HG03442 (cell line): ENCODE measurements around the gene NAV2.

Source experiments
- ATAC-seq: cut with Tn5 transposase; IDR thresholded peaks from one replicate; pipeline ENCODE4 v1.9.1; 2021; ENCODE audit warnings: mild to moderate bottlenecking, moderate library complexity; ENCODE audit not compliant: unreplicated experiment

NAV2 gene

DNA sequence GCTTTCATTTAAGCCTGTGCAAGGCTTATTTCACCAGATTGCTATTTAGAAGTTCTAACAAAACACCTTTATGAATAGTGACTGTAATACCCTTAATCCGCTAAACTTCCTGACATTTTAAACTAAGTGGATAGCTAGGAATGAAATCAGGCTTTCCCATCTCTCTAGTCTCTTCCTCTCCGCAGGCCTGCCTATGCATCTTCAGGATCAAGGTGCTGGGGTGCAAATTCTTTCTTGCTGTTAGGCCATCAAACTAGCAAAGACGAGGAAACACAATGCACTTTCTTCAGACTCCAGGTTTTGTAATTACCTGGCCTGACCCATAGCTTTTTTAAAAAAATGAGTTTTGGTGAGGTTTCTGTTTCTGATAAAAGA, 298.2 kb downstream of the NAV2 start:
- ATAC-seq: no peak

DNA sequence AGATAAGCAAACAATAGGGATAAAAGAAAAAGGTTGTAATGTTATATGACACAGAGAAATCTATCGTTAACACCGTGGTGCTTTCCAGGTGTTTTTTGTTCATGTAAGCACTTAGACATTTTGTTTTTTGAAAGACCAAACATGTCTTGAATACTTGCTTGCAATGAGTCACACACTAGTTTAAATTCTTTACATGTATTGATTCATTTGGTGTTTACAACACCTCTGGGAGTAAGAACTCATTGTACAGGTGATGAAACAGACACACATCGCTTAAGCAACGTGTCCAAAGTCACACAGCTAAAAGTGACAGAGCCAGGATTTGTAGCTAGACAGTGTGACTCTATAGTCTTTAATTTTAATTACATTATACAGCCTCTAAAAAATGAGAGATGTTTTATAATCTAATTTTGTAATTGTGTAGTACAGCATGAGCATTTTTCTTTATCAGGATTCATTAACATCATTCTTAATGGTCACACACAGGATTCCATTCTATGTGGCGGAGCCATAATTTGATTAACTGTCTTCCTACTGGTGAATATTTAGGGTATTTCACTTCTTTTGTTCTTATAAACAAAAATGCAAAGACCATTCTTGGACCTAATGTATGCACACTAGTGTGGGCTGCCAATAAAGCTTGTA, 298.8 kb downstream of the NAV2 start:
- no peak for ATAC-seq

DNA sequence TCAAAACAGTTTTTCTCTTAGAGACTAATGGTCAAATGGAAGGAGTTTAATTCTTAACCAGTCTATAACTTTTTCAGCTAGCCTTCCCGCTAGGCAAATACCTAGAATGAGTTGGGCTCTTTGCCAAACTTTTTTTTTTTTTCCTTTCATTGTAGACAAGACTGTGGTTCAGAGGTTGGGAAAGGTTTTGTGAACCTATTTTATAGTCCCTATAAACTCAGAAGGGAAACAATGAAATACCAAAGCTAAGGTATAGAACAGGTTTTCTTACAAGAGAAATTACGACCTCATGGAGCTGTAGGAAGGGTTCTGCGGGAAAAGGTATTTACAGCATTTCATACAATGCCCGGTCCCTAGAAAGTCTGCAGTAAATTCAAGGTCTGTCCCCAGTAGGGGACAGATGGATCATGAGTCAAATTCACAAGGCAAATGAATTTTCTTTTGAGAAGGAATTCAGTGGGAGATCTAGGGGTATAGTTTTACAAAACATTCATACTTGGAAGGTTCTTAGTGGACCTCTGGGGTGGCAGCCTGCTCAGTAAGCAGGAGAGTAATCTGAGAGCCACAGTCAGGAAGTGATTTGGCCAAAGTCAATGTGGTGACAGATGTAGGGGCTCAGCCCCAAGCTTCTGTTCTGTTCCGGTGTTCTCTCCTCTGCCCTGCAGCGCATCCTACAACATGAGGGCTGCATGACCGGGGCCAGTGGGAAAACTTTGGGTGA, 300.9 kb downstream of the NAV2 start:
- no peak for ATAC-seq

DNA sequence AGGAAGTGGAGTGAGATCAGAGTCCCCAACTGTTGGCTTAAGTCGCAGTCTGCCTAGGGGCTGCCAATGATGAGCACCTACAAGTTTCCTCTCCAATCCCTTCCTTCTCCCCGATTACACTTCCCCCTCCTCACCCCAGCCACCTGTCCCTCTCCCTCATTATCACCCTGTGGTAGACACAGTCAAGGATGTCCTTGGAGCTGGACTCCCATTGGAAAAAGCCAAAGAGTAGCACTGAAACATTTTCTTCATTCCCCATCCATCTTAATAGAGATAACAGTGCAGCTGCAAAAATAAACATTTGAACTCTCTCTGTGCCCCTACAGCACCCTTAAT, 301.4 kb downstream of the NAV2 start:
- ATAC-seq: no peak

DNA sequence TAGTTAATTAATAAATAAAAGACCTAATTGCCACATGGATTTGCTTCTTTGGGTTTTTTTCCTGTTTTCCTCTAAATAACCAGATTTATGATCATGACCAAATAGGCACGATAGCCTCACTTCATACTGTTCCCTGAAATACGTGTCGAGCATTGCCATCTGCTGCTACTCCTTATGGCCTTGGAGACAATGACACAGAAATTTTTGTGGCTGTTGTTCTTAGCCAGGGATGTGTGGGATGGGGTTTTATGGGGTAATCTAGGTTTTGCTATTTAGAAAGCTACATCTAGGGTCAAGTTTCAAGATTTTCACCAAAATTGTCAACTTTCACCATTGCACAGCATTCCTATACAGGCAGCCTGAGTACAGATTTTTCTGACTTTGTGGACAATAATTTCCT, 302.5 kb downstream of the NAV2 start:
- ATAC-seq: no peak

DNA sequence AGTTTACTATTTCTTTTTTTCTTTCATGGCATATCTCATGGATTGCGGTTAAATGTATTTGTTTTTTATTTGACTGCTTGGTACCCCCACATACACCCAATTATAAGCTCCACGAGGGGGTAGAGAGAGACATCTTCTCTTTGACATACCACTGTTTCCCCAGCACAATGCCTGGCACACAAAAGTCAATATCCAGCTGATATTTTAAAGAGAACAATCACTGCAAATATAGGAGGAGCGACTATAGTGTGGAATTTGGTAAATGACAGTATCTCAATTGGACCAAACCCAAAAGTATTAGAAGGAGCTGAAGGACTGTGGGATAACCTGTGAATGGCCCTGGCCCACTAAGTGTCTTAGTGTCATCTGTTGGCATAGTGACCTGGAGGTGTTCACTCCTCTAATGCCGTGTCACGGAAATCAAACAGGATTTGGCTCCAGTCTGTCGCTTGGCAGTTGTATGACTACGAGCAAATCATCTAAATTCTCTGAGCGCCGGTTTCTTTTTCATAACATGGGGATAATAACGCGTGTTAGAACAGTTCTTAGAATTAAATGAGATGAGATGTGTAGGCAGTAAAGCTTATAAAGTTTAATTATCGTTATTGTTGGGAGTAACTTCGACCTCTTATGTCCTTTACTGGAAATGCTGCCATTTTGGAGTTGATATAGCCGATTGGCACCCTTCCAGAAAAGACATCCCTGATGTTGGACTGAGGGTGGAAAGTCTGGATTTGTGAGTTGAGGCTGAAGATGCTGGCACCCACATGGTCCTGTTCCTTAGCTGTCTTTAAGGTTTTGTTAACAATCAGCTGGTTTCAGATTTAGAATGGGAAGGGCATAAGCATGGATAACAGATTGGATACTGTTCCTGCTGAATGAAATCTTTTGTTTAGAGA, 303.1 kb downstream of the NAV2 start:
- no peak for ATAC-seq

DNA sequence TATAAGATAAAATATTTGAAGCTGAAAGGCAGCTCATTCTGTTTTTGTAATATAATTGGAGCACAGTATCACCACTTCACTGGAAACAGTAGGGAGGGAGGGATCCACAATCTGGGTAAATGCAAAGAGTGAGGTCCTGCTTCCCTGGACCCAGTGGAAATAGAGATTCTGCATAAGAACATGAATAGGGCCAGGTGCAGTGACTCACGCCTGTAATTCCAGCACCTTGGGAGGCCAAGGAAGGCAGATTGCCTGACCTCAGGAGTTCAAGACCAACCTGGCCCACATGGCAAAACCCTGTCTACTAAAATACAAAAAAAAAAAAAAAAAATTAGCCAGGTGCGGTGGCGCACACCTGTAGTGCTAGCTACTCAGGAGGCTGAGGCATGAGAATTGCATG, 303.9 kb downstream of the NAV2 start:
- no peak for ATAC-seq

DNA sequence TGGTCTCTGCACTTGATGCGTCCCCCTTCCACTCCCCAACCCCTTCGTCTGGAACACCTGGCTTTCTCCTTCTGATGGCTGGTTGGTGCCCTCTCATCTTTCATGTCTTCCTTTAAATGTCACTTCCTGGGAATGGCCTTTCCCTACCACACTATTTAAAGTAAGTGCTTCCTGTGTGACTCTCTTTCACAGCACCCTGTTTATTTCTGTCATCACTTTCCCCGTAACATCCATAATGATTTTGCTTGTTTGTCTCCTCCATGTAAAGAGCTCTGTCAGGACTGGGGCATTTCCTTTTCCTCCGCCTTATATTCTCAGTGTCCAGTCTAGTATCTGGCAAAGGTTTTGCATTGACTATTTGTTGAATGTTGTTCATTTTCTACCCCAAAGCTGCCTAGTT, 304.7 kb downstream of the NAV2 start:
- ATAC-seq: no peak

DNA sequence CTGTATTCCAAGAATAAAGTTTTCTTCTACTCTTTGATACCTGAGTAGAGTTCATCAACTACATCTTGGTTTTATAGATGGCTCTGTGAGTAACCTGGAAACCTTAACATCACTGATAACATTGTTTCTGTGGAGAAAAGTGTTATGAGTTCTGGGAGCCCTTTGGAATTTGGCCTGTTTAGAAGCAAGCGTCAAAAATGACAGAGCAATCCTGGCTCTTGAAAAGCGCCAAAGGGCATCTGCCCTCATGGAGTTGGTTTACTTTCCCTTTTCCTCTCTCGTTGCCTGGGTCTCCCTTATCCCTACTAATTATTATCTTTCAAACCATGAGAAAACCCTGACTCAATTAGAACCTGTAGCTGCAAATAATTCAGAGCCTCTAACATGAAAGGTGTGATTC, 307.6 kb downstream of the NAV2 start:
- no peak for ATAC-seq

DNA sequence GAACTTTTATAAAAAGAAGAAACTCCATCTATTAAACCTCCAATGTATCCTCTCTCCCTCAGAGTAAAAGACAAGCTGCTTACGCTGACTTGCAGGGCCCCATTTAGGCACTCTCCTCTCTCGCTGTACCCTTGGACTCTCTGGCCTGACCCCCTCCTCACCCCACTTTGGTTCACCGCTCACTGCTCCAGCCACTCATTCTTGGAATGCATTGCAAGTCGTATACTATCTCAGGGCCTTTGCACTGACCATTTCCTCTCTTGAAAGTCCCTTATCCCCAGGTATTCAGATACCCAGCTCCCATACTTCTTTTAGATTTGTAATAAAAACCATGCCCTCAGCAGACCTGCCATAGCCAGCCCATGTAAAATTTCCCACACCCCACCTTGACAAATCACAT, 308.1 kb downstream of the NAV2 start:
- ATAC-seq: no peak

DNA sequence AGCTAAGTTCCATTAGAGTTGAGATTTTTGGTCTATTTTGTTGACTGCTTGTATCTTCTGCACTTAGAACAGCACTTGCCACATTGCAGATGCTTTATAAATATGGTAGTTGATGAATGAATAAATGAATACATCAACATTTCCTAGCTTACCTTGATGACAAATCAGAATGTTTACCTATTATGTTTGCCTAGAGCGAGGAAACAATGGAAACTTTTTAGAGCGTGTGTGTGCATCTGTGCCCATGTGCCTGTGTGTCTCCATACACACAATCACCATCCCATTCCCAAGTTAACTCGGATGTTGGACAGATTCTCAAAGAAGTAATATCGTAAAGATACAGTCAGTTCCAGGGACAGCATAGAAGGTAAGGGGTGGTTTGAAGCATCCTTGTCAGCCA, 308.6 kb downstream of the NAV2 start:
- no peak for ATAC-seq

DNA sequence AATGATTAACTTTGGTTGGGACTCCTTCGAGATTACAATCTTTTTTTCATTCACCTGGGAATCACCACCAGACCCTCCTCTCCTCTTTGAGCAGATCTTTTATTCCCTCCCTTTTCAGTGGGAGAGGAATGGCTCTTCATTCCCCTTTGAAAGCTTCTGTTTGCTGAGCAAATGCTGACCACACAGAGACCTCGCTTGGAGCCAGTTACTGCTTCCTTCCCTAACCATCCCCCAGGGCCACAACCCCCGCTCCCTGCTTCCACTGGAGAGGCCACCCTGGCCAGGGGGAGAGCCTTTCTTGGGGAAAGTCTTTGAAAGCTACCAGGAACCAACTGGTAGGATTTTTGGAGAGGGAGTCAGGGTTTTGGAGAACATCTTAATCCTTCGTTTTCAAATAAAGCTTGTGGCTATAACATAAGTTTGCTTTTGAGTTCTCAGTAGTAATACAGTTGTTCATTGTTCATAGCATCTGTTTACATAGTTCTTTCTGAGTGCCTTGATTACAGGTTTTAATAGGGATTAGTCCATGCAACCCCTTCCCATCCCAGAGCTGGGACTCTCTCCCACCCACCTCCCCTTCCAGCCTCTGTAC, 309.2 kb downstream of the NAV2 start:
- ATAC-seq: no peak

DNA sequence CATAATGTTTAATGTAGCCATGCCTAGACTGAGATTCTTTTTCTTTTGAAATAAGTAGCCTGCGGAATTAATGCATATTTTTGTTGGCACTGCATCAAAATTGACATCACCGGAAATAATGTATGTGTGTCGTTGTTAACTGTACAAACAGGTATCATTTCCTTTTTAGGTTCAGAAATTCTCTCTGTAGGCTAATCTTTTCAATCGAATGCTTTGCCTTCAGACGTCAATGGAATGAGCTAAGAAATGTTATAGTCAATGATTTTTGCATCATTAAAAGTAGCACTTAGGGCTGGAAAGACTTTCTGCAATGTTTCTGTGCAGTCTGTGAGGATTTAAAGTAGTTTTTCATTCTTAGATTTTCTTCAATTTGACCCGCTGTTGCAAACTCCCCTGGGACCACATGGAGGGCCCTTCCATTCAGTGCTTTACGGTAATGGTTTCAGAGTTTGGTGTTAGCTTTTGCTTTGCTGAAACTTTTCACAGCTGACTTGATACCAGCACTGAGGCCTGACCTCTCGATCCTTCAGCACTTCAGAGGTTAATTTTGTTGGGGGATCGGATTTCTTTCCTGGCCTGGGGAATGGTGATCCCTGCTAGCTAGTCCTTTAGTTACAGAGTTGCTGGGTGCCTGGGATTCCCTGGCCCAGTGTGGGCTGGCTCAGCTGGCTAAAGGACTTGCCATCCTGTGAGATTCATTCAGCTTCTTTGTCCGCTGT, 309.9 kb downstream of the NAV2 start:
- no peak for ATAC-seq

DNA sequence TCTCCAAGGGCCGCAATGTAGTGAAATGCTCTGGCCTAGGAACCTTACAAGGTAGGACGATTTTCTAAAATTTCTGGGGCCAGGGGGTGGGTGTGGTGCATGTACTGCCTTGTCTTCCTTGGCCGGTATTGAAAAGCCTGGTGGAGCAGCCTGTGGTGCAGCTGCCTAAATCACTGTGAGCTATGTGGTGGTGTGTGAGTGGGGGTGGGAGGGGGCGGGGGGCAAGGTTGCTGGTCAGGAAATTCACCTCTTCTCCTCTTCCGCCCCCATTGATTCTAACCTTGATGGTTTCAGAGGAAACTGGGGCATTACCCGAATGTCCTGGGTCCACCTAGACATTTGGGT, 310.4 kb downstream of the NAV2 start:
- no peak for ATAC-seq

DNA sequence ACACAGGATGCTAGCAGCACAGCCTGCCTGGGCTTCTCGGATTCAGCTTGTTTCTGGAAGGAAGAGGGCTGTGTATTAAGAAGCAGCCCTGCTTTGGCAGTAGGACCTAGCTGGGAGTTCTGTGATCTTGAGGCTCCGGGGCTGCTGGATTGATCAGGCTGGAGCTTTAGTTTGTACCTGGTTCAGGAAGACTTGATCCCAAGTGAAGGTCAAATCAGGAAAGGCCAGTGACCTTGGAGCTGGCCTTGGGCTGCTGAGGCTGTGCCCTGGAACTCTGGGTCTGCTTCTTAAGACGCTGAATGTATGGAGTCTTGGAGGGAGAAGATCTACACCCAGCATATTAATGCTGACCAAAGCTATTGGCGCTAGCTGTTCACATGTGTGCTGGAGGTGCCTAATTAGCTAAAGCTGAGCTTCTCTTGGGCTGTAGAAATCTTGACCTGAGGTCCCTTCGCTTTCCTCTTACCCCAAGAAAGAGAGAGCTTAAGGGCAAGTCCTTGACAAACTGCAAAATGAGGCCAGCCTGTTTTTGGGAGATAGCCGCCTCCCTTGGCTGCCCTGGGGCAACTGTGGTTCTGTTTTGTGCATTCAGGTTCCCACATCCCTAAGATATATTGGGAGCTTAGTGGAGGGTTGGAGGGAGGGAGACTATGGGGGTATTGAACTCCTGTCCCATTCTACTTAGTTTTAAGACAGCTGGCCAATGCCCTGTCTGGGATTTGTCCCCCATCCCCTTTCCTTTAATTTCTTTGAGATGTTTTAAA, 311.7 kb downstream of the NAV2 start:
- ATAC-seq: no peak

DNA sequence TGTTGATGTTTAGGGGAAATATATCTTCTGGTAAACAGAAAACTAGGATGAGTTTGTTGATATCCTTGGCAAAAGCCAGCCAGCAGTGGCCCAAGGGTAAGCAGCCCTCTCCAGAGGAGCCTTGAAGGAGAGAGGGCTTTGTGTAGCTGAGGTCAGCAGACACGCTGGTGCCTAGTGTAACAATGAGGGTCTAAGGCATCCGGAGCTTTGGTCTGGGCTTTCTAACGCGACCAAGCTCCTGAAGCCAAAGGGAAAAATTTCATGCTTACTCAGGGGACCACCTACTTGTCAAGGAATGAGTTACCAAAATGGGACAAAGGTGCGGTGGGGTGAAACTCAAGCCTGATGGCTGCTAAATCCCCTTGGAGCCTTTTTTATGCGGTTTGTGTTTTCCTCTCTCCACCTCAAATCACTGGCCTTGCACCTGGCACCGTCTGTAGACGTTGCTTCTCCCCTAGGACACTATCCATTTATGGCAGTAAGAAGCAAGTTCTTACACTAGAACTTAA, 312.7 kb downstream of the NAV2 start:
- no peak for ATAC-seq

DNA sequence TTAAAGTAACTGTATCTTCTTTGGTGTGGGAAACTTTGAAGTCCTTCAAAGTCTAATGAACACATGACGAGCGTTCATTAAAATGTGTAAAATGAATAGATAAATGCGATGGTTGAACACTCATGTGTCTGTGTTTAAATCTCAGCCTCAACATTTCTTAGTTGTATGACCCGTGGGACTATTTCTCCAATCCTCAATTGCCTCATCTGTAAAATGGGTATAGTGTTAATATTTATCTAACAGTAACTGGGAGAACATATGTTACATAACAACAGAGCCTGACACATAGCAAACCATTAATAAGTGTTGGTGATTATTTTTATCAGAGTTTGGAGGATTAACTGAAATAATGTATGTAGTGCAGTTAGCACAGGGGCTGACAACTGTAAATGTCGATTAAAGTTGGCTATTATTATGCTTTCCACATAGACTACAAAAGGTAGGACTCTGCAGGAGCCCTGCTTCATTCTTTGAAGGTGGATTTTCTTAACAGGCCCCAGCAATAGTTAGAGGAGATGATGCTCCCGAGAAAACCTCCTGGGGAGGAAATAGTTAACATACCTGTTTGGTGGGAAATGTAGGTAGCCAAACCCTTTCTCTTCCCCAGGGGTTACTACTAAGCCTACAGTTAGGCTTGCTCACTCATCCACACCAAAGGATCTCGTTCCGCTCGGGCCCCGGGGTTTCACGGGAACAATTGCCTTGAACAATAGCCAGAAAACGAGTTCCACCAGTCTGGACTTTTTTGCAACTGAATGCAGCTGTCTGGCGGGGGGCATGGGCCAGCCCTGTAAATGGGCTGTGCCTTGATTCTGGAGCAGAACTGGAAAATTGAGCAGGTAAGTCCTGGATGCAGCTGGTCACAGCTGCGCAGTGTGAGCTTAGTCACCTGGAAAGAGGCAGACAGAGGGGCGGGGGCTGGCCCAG, 314.3 kb downstream of the NAV2 start:
- ATAC-seq: no peak

DNA sequence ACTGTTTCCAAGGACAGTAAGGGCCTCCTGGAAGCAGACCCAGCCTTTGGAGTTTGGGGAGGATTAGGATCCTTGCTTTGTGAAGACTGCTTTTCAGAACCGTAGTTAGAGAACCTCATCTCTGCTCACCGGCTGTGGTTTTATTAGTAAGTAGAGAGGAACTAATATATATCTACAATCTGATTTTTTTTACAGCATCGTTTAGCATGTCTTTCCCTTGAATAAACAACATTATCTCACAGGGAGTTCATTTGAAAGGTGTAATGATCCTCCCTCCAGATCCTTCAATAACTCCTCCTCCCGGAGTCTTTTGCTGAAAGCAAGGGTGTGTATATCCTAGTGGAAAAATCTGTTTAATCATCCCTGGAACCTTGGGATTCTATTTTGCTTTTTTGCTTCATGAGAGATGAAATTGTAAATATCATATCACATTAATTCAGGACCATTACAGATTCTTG, 314.9 kb downstream of the NAV2 start:
- ATAC-seq: no peak

DNA sequence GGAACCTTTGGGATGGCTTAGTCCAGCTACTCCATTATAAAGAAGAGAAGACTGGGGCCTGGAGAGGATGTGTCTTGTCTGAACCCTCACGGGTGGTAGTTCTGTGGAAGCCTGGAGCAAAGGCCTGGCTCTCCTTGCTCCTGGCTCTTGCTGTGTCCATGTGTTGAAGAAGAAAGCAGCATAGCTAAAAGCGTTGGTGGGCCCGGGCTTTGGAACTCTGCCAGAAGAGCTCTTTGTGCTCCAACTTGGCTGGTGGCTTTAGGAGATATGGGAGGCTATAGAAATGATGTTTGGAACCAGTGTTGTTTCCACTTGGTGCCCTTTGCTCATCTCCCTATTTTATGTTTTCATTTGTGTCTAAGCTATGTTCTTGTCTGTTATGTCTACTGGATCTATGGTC, 316.6 kb downstream of the NAV2 start:
- no peak for ATAC-seq
